ENCODE results near the gene RTRAF.

- TF ChIP-seq, protein P1, sequence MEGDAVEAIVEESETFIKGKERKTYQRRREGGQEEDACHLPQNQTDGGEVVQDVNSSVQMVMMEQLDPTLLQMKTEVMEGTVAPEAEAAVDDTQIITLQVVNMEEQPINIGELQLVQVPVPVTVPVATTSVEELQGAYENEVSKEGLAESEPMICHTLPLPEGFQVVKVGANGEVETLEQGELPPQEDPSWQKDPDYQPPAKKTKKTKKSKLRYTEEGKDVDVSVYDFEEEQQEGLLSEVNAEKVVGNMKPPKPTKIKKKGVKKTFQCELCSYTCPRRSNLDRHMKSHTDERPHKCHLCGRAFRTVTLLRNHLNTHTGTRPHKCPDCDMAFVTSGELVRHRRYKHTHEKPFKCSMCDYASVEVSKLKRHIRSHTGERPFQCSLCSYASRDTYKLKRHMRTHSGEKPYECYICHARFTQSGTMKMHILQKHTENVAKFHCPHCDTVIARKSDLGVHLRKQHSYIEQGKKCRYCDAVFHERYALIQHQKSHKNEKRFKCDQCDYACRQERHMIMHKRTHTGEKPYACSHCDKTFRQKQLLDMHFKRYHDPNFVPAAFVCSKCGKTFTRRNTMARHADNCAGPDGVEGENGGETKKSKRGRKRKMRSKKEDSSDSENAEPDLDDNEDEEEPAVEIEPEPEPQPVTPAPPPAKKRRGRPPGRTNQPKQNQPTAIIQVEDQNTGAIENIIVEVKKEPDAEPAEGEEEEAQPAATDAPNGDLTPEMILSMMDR (IDR thresholded peaks at IDR 0.05; ENCODE audit: low read depth, low read length) = no peak
- no peak for TF ChIP-seq EZH2phosphoT487 (IDR thresholded peaks at IDR 0.05; ENCODE audit: low read depth)
Measured at GRCh38 chr14:51993285-51993920, 4.1 kb downstream of the RTRAF start.

Measured in OCI-LY3 (cell line).